B cell (primary cell): ENCODE results near the gene ATF4. TPM values are rescaled to one million over a fixed set of nuclear protein-coding genes. Genes with fewer than 3 reads are reported as not detected.

Source experiments
- ATAC-seq: fragments of 200-7000 bp; cut with Tn5 transposase; one replicate; pipeline ENCODE4 v1.10.0; 2021; ENCODE audit warnings: low read depth, mild to moderate bottlenecking, moderate number of reproducible peaks, moderate library complexity
- CTCF ChIA-PET: fragments of 350-600 bp; sonication (Branson Sonifier 250); formaldehyde crosslinking; loops from one replicate; lab custom pipeline; 2021; ENCODE audit warnings: antibody characterized with exemption, inconsistent platforms; lab: Charles Lee
- POLR2A ChIA-PET: fragments of 350-600 bp; sonication (Branson Sonifier 250); formaldehyde crosslinking; loops from one replicate; lab custom pipeline; 2021; ENCODE audit warnings: antibody characterized with exemption; lab: Charles Lee
- DNase-seq: peaks from one replicate; pipeline ENCODE4 v3.0.0; 2013
- H2AFZ ChIP-seq: 2 replicates; pipeline ENCODE4 v1.6.1; 2012; ENCODE audit warnings: mild to moderate bottlenecking, low read depth, low read length; ENCODE audit not compliant: insufficient read depth, poor library complexity, severe bottlenecking
- H3K27ac ChIP-seq, 2 donors: 1 replicate in 1 of 2; 2 replicates in 1 of 2; pipeline ENCODE4 v1.5.1; 2012 to 2013; ENCODE audit warnings: low read length in 2 of 2, mild to moderate bottlenecking in 2 of 2, moderate library complexity in 1 of 2
- H3K27me3 ChIP-seq, 4 experiments: fragments of 200-600 bp in 1 of 4; sonication (generic) in 1 of 4; replicated peaks in 1 of 4; 1 replicate in 2 of 4; 2 replicates in 2 of 4; pipeline versions ENCODE4 v1.6.1 to v1.7.0; 2013 to 2016; ENCODE audit warnings: low read length in 3 of 4, mild to moderate bottlenecking in 2 of 4, mixed read lengths in 1 of 4, moderate library complexity in 1 of 4; ENCODE audit not compliant: insufficient read depth in 4 of 4, control insufficient read depth in 3 of 4; ENCODE audit errors: control extremely low read depth in 1 of 4
- H3K36me3 ChIP-seq, 2 experiments: replicated peaks in 1 of 2; 1 replicate in 1 of 2; 2 replicates in 1 of 2; pipeline versions ENCODE4 v1.6.1 to v1.7.1; 2013; ENCODE audit warnings: low read length in 1 of 2; ENCODE audit not compliant: insufficient read depth in 2 of 2, control insufficient read depth in 1 of 2; ENCODE audit errors: control extremely low read depth in 1 of 2, extremely low read depth in 1 of 2
- H3K4me1 ChIP-seq, 2 donors: fragments of 200-600 bp in 1 of 2; sonication (generic) in 1 of 2; 1 replicate in 1 of 2; 2 replicates in 1 of 2; pipeline versions ENCODE4 v1.5.1 to v1.6.1; 2013 to 2017; ENCODE audit warnings: low read length in 2 of 2; ENCODE audit not compliant: control insufficient read depth in 2 of 2, insufficient read depth in 2 of 2
- H3K4me2 ChIP-seq: replicated peaks from 2 replicates; pipeline ENCODE3; 2012; ENCODE audit warnings: mild to moderate bottlenecking, low read depth, low read length; ENCODE audit not compliant: poor library complexity, severe bottlenecking
- H3K4me3 ChIP-seq, 5 experiments: fragments of 200-600 bp in 1 of 5; sonication (generic) in 1 of 5; 1 replicate in 3 of 5; 2 replicates in 2 of 5; pipeline versions ENCODE4 v1.5.1 to v1.7.0; 2011 to 2016; ENCODE audit warnings: low read length in 4 of 5, mild to moderate bottlenecking in 4 of 5, low read depth in 2 of 5, control low read depth in 1 of 5, moderate library complexity in 1 of 5; ENCODE audit not compliant: insufficient read depth in 1 of 5; ENCODE audit errors: control extremely low read depth in 1 of 5, extremely low read depth in 1 of 5
- H3K79me2 ChIP-seq: fragments of 200-600 bp; sonication (generic); one replicate; pipeline ENCODE4 v1.6.0; 2016; ENCODE audit warnings: low read length; ENCODE audit not compliant: control insufficient read depth, insufficient read depth
- H3K9ac ChIP-seq: fragments of 200-600 bp; sonication (generic); 2 replicates; pipeline ENCODE4 v1.6.1; 2017; ENCODE audit warnings: mild to moderate bottlenecking, low read length, moderate library complexity
- H3K9me3 ChIP-seq, 3 donors: one replicate each; pipeline versions ENCODE4 v1.6.1 to v1.7.1; 2013; ENCODE audit warnings: low read length in 2 of 3; ENCODE audit not compliant: control insufficient read depth in 2 of 3, insufficient read depth in 1 of 3; ENCODE audit errors: control extremely low read depth in 1 of 3
- H4K20me1 ChIP-seq: 2 replicates; pipeline ENCODE4 v1.6.0; 2012; ENCODE audit warnings: mild to moderate bottlenecking, low read length; ENCODE audit not compliant: insufficient read depth, control insufficient read depth, poor library complexity, severe bottlenecking
- H3K27ac Mint-ChIP-seq: one replicate; pipeline ENCODE4 v1.8.0; 2021; ENCODE audit warnings: mixed read lengths
- H3K27me3 Mint-ChIP-seq: one replicate; pipeline ENCODE4 v1.8.0; 2021; ENCODE audit warnings: mixed read lengths
- H3K4me1 Mint-ChIP-seq: one replicate; pipeline ENCODE4 v1.8.0; 2021; ENCODE audit warnings: mixed read lengths
- H3K4me3 Mint-ChIP-seq: one replicate; pipeline ENCODE4 v1.8.0; 2021; ENCODE audit warnings: mixed read lengths
- H3K9me3 Mint-ChIP-seq: one replicate; pipeline ENCODE4 v1.8.0; 2022; ENCODE audit warnings: mixed read lengths; ENCODE audit not compliant: insufficient read depth
- CTCF ChIP-seq: fragments of 200-600 bp; IDR thresholded peaks from one replicate; pipeline ENCODE4 v1.8.0; 2022; ENCODE audit warnings: antibody characterized with exemption, mild to moderate bottlenecking
- EZH2 ChIP-seq: IDR thresholded peaks from 2 replicates; pipeline ENCODE4 v1.6.1; 2012; ENCODE audit warnings: borderline replicate concordance, low read depth, mild to moderate bottlenecking, moderate library complexity, low read length; ENCODE audit not compliant: insufficient read depth, poor library complexity, severe bottlenecking
- WGBS: methylation state at CpG from one replicate; pipeline ENCODE4 v1.1.5; 2013; ENCODE audit warnings: missing lambda C conversion rate; ENCODE audit not compliant: insufficient coverage; 5-methylcytosine and 5-hydroxymethylcytosine counted together
- intact Hi-C: fragments of 100-400 bp; cut with micrococcal nuclease; formaldehyde crosslinking; loops from one replicate; pipeline ENCODE4 v1.10.0; 2022
- polyA plus RNA-seq: library from polyadenylated mRNA; depleted of rRNA; stranded (reverse); fragments of >200 nt; gene quantifications from 2 replicates; pipeline ENCODE4 v1.2.3, GENCODE V29; 2012
- total RNA-seq, 2 donors: library from RNA; stranded (reverse); fragments of 120-200 nt in 1 of 2; gene quantifications; 1 replicate in 1 of 2; 2 replicates in 1 of 2; pipeline versions ENCODE4 v1.2.3 to v1.2.4, GENCODE V29; 2013 to 2022

ATF4 gene
- total and polyA plus RNA-seq, 2 donors (not counting 1 experiment from before 2014, with no cell fraction given): 244 to 678 TPM

GRCh38 chr22:39563571-39564428, 43.4 kb downstream of the ATF4 start:
- no peak overlapping the region for H3K4me3 Mint-ChIP-seq
- no peaks in the 10 kb centered on the region for H3K9me3 ChIP-seq
- DNase-seq (no peak), ATAC-seq (no peak)
- H3K4me3 ChIP-seq: no peak overlapping the region
- peaks cover 14% of the 10 kb centered on the region for H3K4me1 Mint-ChIP-seq
- POLR2A ChIA-PET: no interaction called here
- no peak overlapping the region for H3K27ac ChIP-seq
- peaks cover 6% of the 10 kb centered on the region for H3K9me3 Mint-ChIP-seq
- peaks cover 19% of the 10 kb centered on the region for H3K27me3 Mint-ChIP-seq
- H3K79me2 ChIP-seq: no peaks in the 10 kb centered on the region
- no peak overlapping the region for H2AFZ ChIP-seq
- H3K27ac Mint-ChIP-seq: no peak overlapping the region
- no peaks in the 10 kb centered on the region for H4K20me1 ChIP-seq
- peaks cover 0 to 16% (median 7%) of the 10 kb centered on the region in 4 experiments for H3K27me3 ChIP-seq
- no peak overlapping the region for H3K9ac ChIP-seq
- peaks cover 9 to 10% of the 10 kb centered on the region in 2 donors for H3K4me1 ChIP-seq
- no peak for TF ChIP-seq CTCF
- TF ChIP-seq EZH2: no peak
- no peak overlapping the region for H3K4me2 ChIP-seq
- CTCF ChIA-PET: no interaction called here
- 84% methylated on average over 7 of the region's 7 CpGs for WGBS
- no peaks in the 10 kb centered on the region for H3K36me3 ChIP-seq
- intact Hi-C loops: no loop called here

DNA sequence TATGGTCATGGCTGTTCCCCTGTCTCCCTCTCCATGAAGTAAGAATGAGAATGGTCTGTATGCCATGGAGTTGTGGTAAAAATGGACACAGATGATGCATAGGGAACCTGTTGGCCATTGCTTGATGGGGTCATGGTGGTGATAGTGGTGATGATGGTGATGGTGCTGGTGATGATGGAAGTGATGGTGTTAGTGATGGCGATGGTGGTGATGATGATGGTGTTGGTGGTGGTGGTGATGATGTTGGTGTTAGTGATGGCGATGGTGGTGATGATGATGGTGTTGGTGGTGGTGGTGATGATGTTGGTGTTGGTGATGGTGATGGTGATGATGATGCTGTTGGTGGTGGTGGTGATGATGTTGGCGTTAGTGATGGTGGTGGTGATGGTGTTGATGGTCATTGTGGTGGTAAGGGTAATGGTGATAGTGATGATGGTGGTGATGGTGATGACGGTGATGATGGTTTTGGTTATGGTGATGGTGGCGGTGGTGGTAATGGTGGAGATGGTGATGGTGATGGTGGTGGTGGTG, 45.1 kb downstream of the ATF4 start:
- Histone ChIP-seq H3K4me3 (no peak overlapping the region), H3K9ac (no peak overlapping the region), H4K20me1 (no peaks in the 10 kb centered on the region), H3K79me2 (no peaks in the 10 kb centered on the region), H3K4me2 (no peak overlapping the region), H3K36me3 (no peaks in the 10 kb centered on the region), H3K9me3 (no peaks in the 10 kb centered on the region), H2AFZ (no peak overlapping the region), H3K4me1 (peaks cover 9 to 10% of the 10 kb centered on the region in 2 donors), H3K27me3 (no peaks in the 10 kb centered on the region), H3K27ac (no peak overlapping the region)
- Mint-ChIP-seq H3K27me3 (peaks cover 7% of the 10 kb centered on the region), H3K4me1 (peaks cover 14% of the 10 kb centered on the region), H3K27ac (no peak overlapping the region), H3K4me3 (no peak overlapping the region), H3K9me3 (peaks cover 6% of the 10 kb centered on the region)
- ATAC-seq: no peak
- POLR2A ChIA-PET: no interaction called here
- intact Hi-C loops: no loop called here
- DNase-seq: no peak
- 100% methylated on average over 5 of the region's 5 CpGs for WGBS
- TF ChIP-seq EZH2 (no peak), CTCF (no peak)
- CTCF ChIA-PET: no interaction called here
